Left renal pelvis (tissue), 4 donors: ENCODE results near the gene FOLR3. TPM values are rescaled to one million over a fixed set of nuclear protein-coding genes. Genes with fewer than 3 reads are reported as not detected.
"Not testable (repeated sequence)": the region's sequence is repeated elsewhere in the genome, so short reads cannot be mapped to it uniquely, and the experiment has no call there.

Source experiments
- DNase-seq, 4 donors: peaks; one replicate each; pipeline ENCODE4 v3.0.0-alpha.2; 2013; ENCODE audit warnings: low read depth in 4 of 4, low spot score in 3 of 4
- polyA plus RNA-seq, 4 donors: library from polyadenylated mRNA; unstranded; fragments of 120-200 nt; gene quantifications; one replicate each; pipeline ENCODE4 v1.2.1, GENCODE V29; 2013; ENCODE audit not compliant: insufficient read length in 4 of 4

The FOLR3 gene
- polyA plus RNA-seq, 4 donors: 1.6 to 2.7 (median 2.2) TPM; not detected in 1

- no peak for DNase-seq
Observed at GRCh38 chr11:72157131-72157530, 21.6 kb downstream of the FOLR3 start.

GRCh38 chr11:72160319-72160718 is 24.8 kb downstream of the FOLR3 start:
- DNase-seq: no peak

- no peak for DNase-seq
Observed at GRCh38 chr11:72162891-72163492, 27.5 kb downstream of the FOLR3 start.

GRCh38 chr11:72164187-72164586 is 28.7 kb downstream of the FOLR3 start:
- not testable (repeated sequence) for DNase-seq

- DNase-seq: not testable (repeated sequence)
Observed at GRCh38 chr11:72169046-72169555, 33.6 kb downstream of the FOLR3 start.

GRCh38 chr11:72169754-72170153 is 34.2 kb downstream of the FOLR3 start:
- DNase-seq: not testable (repeated sequence)

- not testable (repeated sequence) for DNase-seq
Observed at GRCh38 chr11:72172043-72172442, 36.5 kb downstream of the FOLR3 start.

GRCh38 chr11:72173291-72173690 is 37.8 kb downstream of the FOLR3 start:
- no peak for DNase-seq

GRCh38 chr11:72174302-72175070 is 39.0 kb downstream of the FOLR3 start:
- DNase-seq: no peak

GRCh38 chr11:72177656-72178055 is 42.1 kb downstream of the FOLR3 start:
- no peak for DNase-seq

GRCh38 chr11:72179049-72179803 is 43.7 kb downstream of the FOLR3 start:
- no peak for DNase-seq

GRCh38 chr11:72179804-72180396 is 44.4 kb downstream of the FOLR3 start:
- no peak for DNase-seq

GRCh38 chr11:72180892-72181552 is 45.5 kb downstream of the FOLR3 start:
- not testable (repeated sequence) for DNase-seq

- not testable (repeated sequence) for DNase-seq
Observed at GRCh38 chr11:72181553-72181958, 46.0 kb downstream of the FOLR3 start.

GRCh38 chr11:72188267-72188666 is 52.7 kb downstream of the FOLR3 start:
- no peak for DNase-seq

Other genes with a start within 250 kb of the FOLR3 start
- 1 to 10 TPM; 5.6 to 8.5 (median 6.5) TPM for gene XNDC1N, start 207.1 kb upstream of the FOLR3 start, polyA plus RNA-seq
- 10 to 100 TPM; 33.4 to 45.1 (median 41.4) TPM for gene RNF121, start 206.7 kb upstream of the FOLR3 start, polyA plus RNA-seq
- gene IL18BP, start 136.8 kb upstream of the FOLR3 start, polyA plus RNA-seq: 10 to 100 TPM in 1 of 4 donors, 1 to 10 TPM in 3; 6.7 to 13.6 (median 9.2) TPM
- gene NUMA1, start 55.2 kb upstream of the FOLR3 start, polyA plus RNA-seq: 100 to 1,000 TPM; 232 to 325 (median 266) TPM
- gene LRRC51, start 54.9 kb upstream of the FOLR3 start, polyA plus RNA-seq: 10 to 100 TPM; 13.0 to 30.4 (median 23.9) TPM
- gene LAMTOR1, start 32.4 kb upstream of the FOLR3 start, polyA plus RNA-seq: 100 to 1,000 TPM in 2 of 4 donors, 10 to 100 TPM in 2; 95.8 to 125 (median 104) TPM
- gene TOMT, start 29.8 kb upstream of the FOLR3 start, polyA plus RNA-seq: not detected
- gene ANAPC15, start 23.0 kb upstream of the FOLR3 start, polyA plus RNA-seq: 10 to 100 TPM; 30.0 to 53.0 (median 47.6) TPM
- 10 to 100 TPM; 11.1 to 54.9 (median 43.2) TPM for gene FOLR1, start 56.4 kb downstream of the FOLR3 start, polyA plus RNA-seq
- gene FOLR2, start 81.1 kb downstream of the FOLR3 start, polyA plus RNA-seq: 10 to 100 TPM; 10.4 to 44.4 (median 12.1) TPM
- 100 to 1,000 TPM; 122 to 185 (median 163) TPM for gene INPPL1, start 89.0 kb downstream of the FOLR3 start, polyA plus RNA-seq
- gene PHOX2A, start 108.5 kb downstream of the FOLR3 start, polyA plus RNA-seq: under 1 TPM in 2 of 4 donors, not detected in 2; 0.34 to 0.42 TPM